HCT116 (cell line): ENCODE measurements around the gene RNF141. TPM values are rescaled to one million over a fixed set of nuclear protein-coding genes. Genes with fewer than 3 reads are reported as not detected.

Source experiments
- ATAC-seq: fragments of 200-7000 bp; cut with Tn5 transposase; 2 replicates; pipeline ENCODE4 v1.9.1; 2020; ENCODE audit warnings: mild to moderate bottlenecking, moderate library complexity
- BruUV-seq: library from RNA; stranded (reverse); fragments of 400-500 nt; replicated peaks from 2 replicates; lab custom pipeline; 2021; lab: Mats Ljungman, UMichigan
- CTCF ChIA-PET: fragments of 300-600 bp; sonication (Branson Sonifier 250); formaldehyde crosslinking; loops from one replicate; lab custom pipeline; 2021; ENCODE audit warnings: antibody characterized with exemption; lab: Charles Lee
- POLR2A ChIA-PET: fragments of 300-600, 350-600 bp; sonication (Branson Sonifier 250); formaldehyde crosslinking; loops from one replicate; lab custom pipeline; 2021; ENCODE audit warnings: antibody characterized with exemption; lab: Charles Lee
- RAD21 ChIA-PET, 2 experiments: fragments of 300-600 bp; sonication (Branson Sonifier 250); formaldehyde crosslinking; loops; one replicate each; lab custom pipeline; 2023; ENCODE audit warnings: low total read pairs in 2 of 2; ENCODE audit not compliant: uncharacterized antibody in 2 of 2, unreplicated experiment in 2 of 2, low non-redundant PET in 1 of 2; lab: Charles Lee
- DNase-seq: peaks from one replicate; pipeline ENCODE4 v3.0.0-alpha.2; 2010; ENCODE audit warnings: low read depth, low spot score
- H2AFZ ChIP-seq: fragments of 200-600 bp; shearing (Covaris generic), sonication (generic); 2 replicates; pipeline ENCODE4 v1.6.1; 2017; ENCODE audit warnings: low read depth, mixed run types, mixed read lengths, antibody characterized with exemption, low read length; ENCODE audit not compliant: poor library complexity, severe bottlenecking
- H3K27ac ChIP-seq: 2 replicates; pipeline ENCODE4 v1.5.1; 2012; ENCODE audit warnings: low read depth, low read length
- H3K27me3 ChIP-seq: fragments of 200-600 bp; sonication (generic); 2 replicates; pipeline ENCODE4 v1.6.1; 2016; ENCODE audit warnings: mixed run types, low read length, mixed read lengths; ENCODE audit not compliant: insufficient read depth
- H3K36me3 ChIP-seq, 2 experiments: fragments of 200-500 bp in 1 of 2; fragments of 200-600 bp in 1 of 2; sonication (Bioruptor generic) in 1 of 2; sonication (generic) in 1 of 2; 2 replicates each; pipeline versions ENCODE4 v1.5.1 to v1.6.1; 2014 to 2016; ENCODE audit warnings: low read length in 2 of 2, inconsistent platforms in 1 of 2, mixed read lengths in 1 of 2, mixed run types in 1 of 2; ENCODE audit not compliant: insufficient read depth in 2 of 2, control insufficient read depth in 1 of 2
- H3K4me1 ChIP-seq, 2 experiments: fragments of 200-600 bp in 1 of 2; sonication (generic) in 1 of 2; 2 replicates each; pipeline versions ENCODE4 v1.5.1 to v1.6.1; 2012 to 2017; ENCODE audit warnings: low read length in 2 of 2, inconsistent platforms in 1 of 2, mild to moderate bottlenecking in 1 of 2, mixed read lengths in 1 of 2, mixed run types in 1 of 2, moderate library complexity in 1 of 2; ENCODE audit not compliant: insufficient read depth in 2 of 2, control insufficient read depth in 1 of 2
- H3K4me2 ChIP-seq: fragments of 200-600 bp; sonication (generic); 2 replicates; pipeline ENCODE4 v1.6.1; 2017; ENCODE audit warnings: mixed run types, low read length, mixed read lengths
- H3K4me3 ChIP-seq, 2 experiments: fragments of 200-600 bp in 1 of 2; sonication (generic) in 1 of 2; replicated peaks in 1 of 2; 2 replicates each; pipeline ENCODE4 v1.5.1; 2011 to 2016; ENCODE audit warnings: low read length in 2 of 2, control low read depth in 1 of 2, low read depth in 1 of 2, mild to moderate bottlenecking in 1 of 2, mixed read lengths in 1 of 2, mixed run types in 1 of 2
- H3K79me2 ChIP-seq: fragments of 200-600 bp; sonication (generic); 2 replicates; pipeline ENCODE4 v1.6.1; 2017; ENCODE audit warnings: mild to moderate bottlenecking, mixed run types, low read length, moderate library complexity, mixed read lengths; ENCODE audit not compliant: insufficient read depth
- H3K9ac ChIP-seq: fragments of 200-600 bp; sonication (generic); 2 replicates; pipeline ENCODE4 v1.6.1; 2016; ENCODE audit warnings: low read length, mixed read lengths
- H3K9me2 ChIP-seq: fragments of 200-600 bp; sonication (generic), shearing (Covaris generic); 2 replicates; pipeline ENCODE4 v1.6.1; 2017; ENCODE audit warnings: mixed run types, mild to moderate bottlenecking, moderate library complexity; ENCODE audit not compliant: insufficient read depth
- H3K9me3 ChIP-seq, 2 experiments: fragments of 200-500 bp in 1 of 2; fragments of 200-600 bp in 1 of 2; sonication (Bioruptor generic) in 1 of 2; sonication (generic) in 1 of 2; 2 replicates each; pipeline ENCODE4 v1.6.1; 2014 to 2017; ENCODE audit warnings: low read length in 2 of 2, mixed read lengths in 2 of 2, inconsistent platforms in 1 of 2, low read depth in 1 of 2, mild to moderate bottlenecking in 1 of 2, mixed run types in 1 of 2, moderate library complexity in 1 of 2; ENCODE audit not compliant: control insufficient read depth in 1 of 2, insufficient read depth in 1 of 2
- H4K20me1 ChIP-seq: fragments of 200-600 bp; sonication (generic), shearing (Covaris generic); 2 replicates; pipeline ENCODE4 v1.6.1; 2017; ENCODE audit warnings: mixed run types, mild to moderate bottlenecking, moderate library complexity; ENCODE audit not compliant: insufficient read depth
- ATF3 ChIP-seq: IDR thresholded peaks from 2 replicates; pipeline ENCODE4 v1.6.1; 2012
- CEBPB ChIP-seq: IDR thresholded peaks from 2 replicates; pipeline ENCODE4 v1.6.1; 2012; ENCODE audit warnings: low read depth
- EGR1 ChIP-seq: IDR thresholded peaks from 2 replicates; pipeline ENCODE4 v1.6.1; 2012; ENCODE audit warnings: low read depth
- EZH2 ChIP-seq: fragments of 200-600 bp; sonication (generic); IDR thresholded peaks from 2 replicates; pipeline ENCODE4 v1.6.1; 2017; ENCODE audit warnings: antibody characterized with exemption, mixed run types
- EZH2phosphoT487 ChIP-seq: fragments of 200-600 bp; IDR thresholded peaks from 2 replicates; pipeline ENCODE4 v1.6.1; 2018; ENCODE audit warnings: antibody characterized with exemption, borderline replicate concordance
- JUND ChIP-seq: IDR thresholded peaks from 2 replicates; pipeline ENCODE4 v1.6.1; 2012
- MAX ChIP-seq: IDR thresholded peaks from 2 replicates; pipeline ENCODE4 v1.6.1; 2012
- RAD21 ChIP-seq: IDR thresholded peaks from 2 replicates; pipeline ENCODE4 v1.6.1; 2012; ENCODE audit warnings: low read depth, mild to moderate bottlenecking
- REST ChIP-seq: IDR thresholded peaks from 2 replicates; pipeline ENCODE4 v1.6.1; 2012; ENCODE audit warnings: low read depth
- SP1 ChIP-seq: IDR thresholded peaks from 2 replicates; pipeline ENCODE4 v1.6.1; 2012; ENCODE audit warnings: low read depth
- SRF ChIP-seq: IDR thresholded peaks from 2 replicates; pipeline ENCODE4 v1.6.1; 2012; ENCODE audit warnings: low read depth
- TCF7L2 ChIP-seq: IDR thresholded peaks from 2 replicates; pipeline ENCODE4 v1.7.0; 2011; ENCODE audit warnings: borderline replicate concordance, inconsistent platforms; ENCODE audit not compliant: insufficient read depth, insufficient read length; ENCODE audit errors: extremely low read depth
- YY1 ChIP-seq: IDR thresholded peaks from 2 replicates; pipeline ENCODE4 v1.6.1; 2011; ENCODE audit warnings: low read length, low read depth, moderate library complexity, mild to moderate bottlenecking; ENCODE audit not compliant: insufficient replicate concordance; ENCODE audit errors: extremely low read depth
- ZFX ChIP-seq: fragments of 450-650 bp; IDR thresholded peaks from 2 replicates; pipeline ENCODE4 v1.6.1; 2017
- intact Hi-C: fragments of 100-400 bp; cut with micrococcal nuclease; formaldehyde crosslinking; loops from 2 replicates; pipeline ENCODE4 v1.10.0; 2022
- total RNA-seq: library from RNA; stranded (reverse); gene quantifications from one replicate; pipeline ENCODE4 v1.2.1, GENCODE V29; 2021; ENCODE audit not compliant: unreplicated experiment
- TF ChIP-seq, protein P1 (sequence below): IDR thresholded peaks from 2 replicates; pipeline ENCODE4 v1.6.1; 2011; ENCODE audit warnings: mild to moderate bottlenecking, low read length, moderate library complexity; ENCODE audit not compliant: insufficient replicate concordance; ENCODE audit errors: extremely low read depth
- TF ChIP-seq, protein P2 (sequence below), 3 experiments: fragments of 200-600 bp in 1 of 3; sonication (generic) in 1 of 3; IDR thresholded peaks in 2 of 3; conservative IDR thresholded peaks in 1 of 3; 2 replicates each; pipeline ENCODE4 v1.5.1; 2012 to 2017; ENCODE audit warnings: low read depth in 2 of 3, low read length in 2 of 3, antibody characterized with exemption in 1 of 3, borderline replicate concordance in 1 of 3, control low read depth in 1 of 3, mild to moderate bottlenecking in 1 of 3, mixed read lengths in 1 of 3, mixed run types in 1 of 3, moderate library complexity in 1 of 3; ENCODE audit not compliant: insufficient read depth in 1 of 3

RNF141 gene
- total RNA-seq, 1 experiment from 2014 or later: 133 TPM

- no peak for ATAC-seq
- intact Hi-C loops: no loop called here
- Histone ChIP-seq H3K9me3 (no peaks in the 10 kb centered on the region), H3K27ac (no peak overlapping the region), H3K79me2 (peaks cover 21% of the 10 kb centered on the region; the same call in 1 of the 2 replicates), H3K27me3 (no peaks in the 10 kb centered on the region), H3K4me3 (no peak overlapping the region), H3K9ac (no peak overlapping the region)
- DNase-seq: no peak
- BruUV-seq: no TSS peak
- TF ChIP-seq CEBPB: no peak
- TF ChIP-seq, protein P1, sequence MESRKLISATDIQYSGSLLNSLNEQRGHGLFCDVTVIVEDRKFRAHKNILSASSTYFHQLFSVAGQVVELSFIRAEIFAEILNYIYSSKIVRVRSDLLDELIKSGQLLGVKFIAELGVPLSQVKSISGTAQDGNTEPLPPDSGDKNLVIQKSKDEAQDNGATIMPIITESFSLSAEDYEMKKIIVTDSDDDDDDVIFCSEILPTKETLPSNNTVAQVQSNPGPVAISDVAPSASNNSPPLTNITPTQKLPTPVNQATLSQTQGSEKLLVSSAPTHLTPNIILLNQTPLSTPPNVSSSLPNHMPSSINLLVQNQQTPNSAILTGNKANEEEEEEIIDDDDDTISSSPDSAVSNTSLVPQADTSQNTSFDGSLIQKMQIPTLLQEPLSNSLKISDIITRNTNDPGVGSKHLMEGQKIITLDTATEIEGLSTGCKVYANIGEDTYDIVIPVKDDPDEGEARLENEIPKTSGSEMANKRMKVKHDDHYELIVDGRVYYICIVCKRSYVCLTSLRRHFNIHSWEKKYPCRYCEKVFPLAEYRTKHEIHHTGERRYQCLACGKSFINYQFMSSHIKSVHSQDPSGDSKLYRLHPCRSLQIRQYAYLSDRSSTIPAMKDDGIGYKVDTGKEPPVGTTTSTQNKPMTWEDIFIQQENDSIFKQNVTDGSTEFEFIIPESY: no peak
- TF ChIP-seq EZH2phosphoT487: no peak
- no peak for TF ChIP-seq RAD21
- no peak for TF ChIP-seq SP1
- no peak for TF ChIP-seq JUND
- TF ChIP-seq REST: no peak
- TF ChIP-seq MAX: no peak
- no peak for TF ChIP-seq ATF3
- TF ChIP-seq ZFX: no peak
- TF ChIP-seq EGR1: no peak
- TF ChIP-seq SRF: no peak
- no peak for TF ChIP-seq EZH2
- TF ChIP-seq, protein P2, sequence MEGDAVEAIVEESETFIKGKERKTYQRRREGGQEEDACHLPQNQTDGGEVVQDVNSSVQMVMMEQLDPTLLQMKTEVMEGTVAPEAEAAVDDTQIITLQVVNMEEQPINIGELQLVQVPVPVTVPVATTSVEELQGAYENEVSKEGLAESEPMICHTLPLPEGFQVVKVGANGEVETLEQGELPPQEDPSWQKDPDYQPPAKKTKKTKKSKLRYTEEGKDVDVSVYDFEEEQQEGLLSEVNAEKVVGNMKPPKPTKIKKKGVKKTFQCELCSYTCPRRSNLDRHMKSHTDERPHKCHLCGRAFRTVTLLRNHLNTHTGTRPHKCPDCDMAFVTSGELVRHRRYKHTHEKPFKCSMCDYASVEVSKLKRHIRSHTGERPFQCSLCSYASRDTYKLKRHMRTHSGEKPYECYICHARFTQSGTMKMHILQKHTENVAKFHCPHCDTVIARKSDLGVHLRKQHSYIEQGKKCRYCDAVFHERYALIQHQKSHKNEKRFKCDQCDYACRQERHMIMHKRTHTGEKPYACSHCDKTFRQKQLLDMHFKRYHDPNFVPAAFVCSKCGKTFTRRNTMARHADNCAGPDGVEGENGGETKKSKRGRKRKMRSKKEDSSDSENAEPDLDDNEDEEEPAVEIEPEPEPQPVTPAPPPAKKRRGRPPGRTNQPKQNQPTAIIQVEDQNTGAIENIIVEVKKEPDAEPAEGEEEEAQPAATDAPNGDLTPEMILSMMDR (IDR thresholded peaks at IDR 0.05 in 2 of 3, conservative IDR thresholded peaks at IDR 0.05 in 1 of 3; ENCODE audit: borderline replicate concordance in 1 of 3, insufficient read depth in 1 of 3, low read depth in 2 of 3, low read length in 2 of 3): no peak
- no peak for TF ChIP-seq YY1
- TF ChIP-seq TCF7L2: no peak
- TF ChIP-seq, all 23 proteins: peak for 0
- ChIA-PET POLR2A (no interaction called here), CTCF (no interaction called here), RAD21 (interaction anchor here in 1 of 2 experiments (1.3 kb wide), 1 partner anchor 88 kb away, joined by 3 read pairs; no protein-coding TSS in a partner anchor)
- H4K20me1 ChIP-seq: no peaks in the 10 kb centered on the region
- no peak overlapping the region for H3K4me2 ChIP-seq
- H2AFZ ChIP-seq: no peak overlapping the region
- H3K9me2 ChIP-seq: no peaks in the 10 kb centered on the region
- peaks cover 19 to 24% of the 10 kb centered on the region in 2 experiments for H3K4me1 ChIP-seq
- H3K36me3 ChIP-seq: peaks cover 3 to 54% of the 10 kb centered on the region in 2 experiments
Observed at GRCh38 chr11:10494636-10495463, 46.1 kb downstream of the RNF141 start.
